Smooth muscle cell (in vitro differentiated cells): ENCODE data around the gene MET. TPM values are rescaled to one million over a fixed set of nuclear protein-coding genes. Genes with fewer than 3 reads are reported as not detected.

Experiments
- DNase-seq: peaks from one replicate; lab custom pipeline; 2025; ENCODE audit not compliant: unreplicated experiment; lab: John Stamatoyannopoulos, UW
- H2AFZ ChIP-seq: fragments of 200-600 bp; sonication (generic); 2 replicates; pipeline ENCODE4 v1.6.0; 2016; ENCODE audit warnings: antibody characterized with exemption, low read depth, mild to moderate bottlenecking
- H3F3A ChIP-seq: fragments of 200-600 bp; sonication (generic); 2 replicates; pipeline ENCODE4 v1.6.0; 2017; ENCODE audit warnings: antibody characterized with exemption, low read depth
- H3K27ac ChIP-seq: fragments of 200-600 bp; sonication (generic); 2 replicates; pipeline ENCODE4 v1.5.1; 2016; ENCODE audit warnings: low read depth, mild to moderate bottlenecking
- H3K27me3 ChIP-seq: fragments of 200-600 bp; sonication (generic); 2 replicates; pipeline ENCODE4 v1.6.1; 2016; ENCODE audit warnings: low read depth, mild to moderate bottlenecking
- H3K36me3 ChIP-seq: fragments of 200-600 bp; sonication (generic); 2 replicates; pipeline ENCODE4 v1.5.1; 2016; ENCODE audit warnings: low read depth
- H3K4me1 ChIP-seq: fragments of 200-600 bp; sonication (generic); 2 replicates; pipeline ENCODE4 v1.5.1; 2016; ENCODE audit warnings: low read depth
- H3K4me2 ChIP-seq: fragments of 200-600 bp; sonication (generic); 2 replicates; pipeline ENCODE4 v1.6.0; 2016; ENCODE audit warnings: mild to moderate bottlenecking
- H3K4me3 ChIP-seq: fragments of 200-600 bp; sonication (generic); 2 replicates; pipeline ENCODE4 v1.5.1; 2016; ENCODE audit warnings: mild to moderate bottlenecking
- H3K79me2 ChIP-seq: fragments of 200-600 bp; sonication (generic); 2 replicates; pipeline ENCODE4 v1.6.0; 2016; ENCODE audit warnings: low read depth, mild to moderate bottlenecking
- H3K9ac ChIP-seq: fragments of 200-600 bp; sonication (generic); 2 replicates; pipeline ENCODE4 v1.6.0; 2016; ENCODE audit warnings: low read depth
- H3K9me3 ChIP-seq: fragments of 200-600 bp; sonication (generic); replicated peaks from 2 replicates; pipeline ENCODE4 v1.5.1; 2016; ENCODE audit warnings: low read depth
- H4K20me1 ChIP-seq: fragments of 200-600 bp; sonication (generic); 2 replicates; pipeline ENCODE4 v1.6.0; 2016; ENCODE audit warnings: low read depth
- WGBS: methylation state at CpG from one replicate; pipeline ENCODE4 v1.1.7; 2016; ENCODE audit warnings: low lambda C conversion rate; 5-methylcytosine and 5-hydroxymethylcytosine counted together
- polyA plus RNA-seq: library from polyadenylated mRNA; unstranded; fragments of >200 nt; fragmentation: Nextera tagmentation; extraction: Ambion mirVana; gene quantifications from 2 replicates; pipeline ENCODE4 v1.2.1, GENCODE V29; 2016
- total RNA-seq: library from RNA; depleted of rRNA; stranded (reverse); fragments of >200 nt; gene quantifications from 2 replicates; pipeline ENCODE4 v1.2.3, GENCODE V29; 2014
- TF ChIP-seq, protein P1 (sequence below): fragments of 200-600 bp; sonication (generic); IDR thresholded peaks from 2 replicates; pipeline ENCODE4 v1.5.1; 2017; ENCODE audit warnings: borderline replicate concordance, mild to moderate bottlenecking, antibody characterized with exemption; ENCODE audit not compliant: insufficient read depth, poor library complexity, severe bottlenecking

Gene MET
- total and polyA plus RNA-seq, 2 experiments from 2014 or later, result 1.2 to 12.0 TPM

DNA sequence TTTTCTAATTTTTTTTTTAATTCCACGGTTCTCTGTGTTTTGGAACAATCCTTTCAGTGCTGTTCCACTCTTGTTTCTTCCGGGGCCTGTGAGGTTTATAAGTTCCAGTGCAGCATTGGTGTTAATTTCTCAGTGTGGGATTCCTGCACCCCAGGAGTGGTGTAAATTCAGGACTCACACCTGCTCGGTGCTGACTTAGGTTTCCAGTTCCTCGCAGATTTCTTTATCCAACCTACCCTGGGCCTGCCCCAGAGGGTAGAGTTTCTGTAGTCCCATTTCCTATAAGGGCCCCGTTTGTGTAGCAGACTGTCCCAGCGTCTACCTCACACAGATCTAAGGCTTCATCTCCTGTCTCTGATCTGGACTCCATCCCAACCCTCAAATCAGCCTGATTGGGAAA is 27.4 kb upstream of the MET start:
- no peaks in the 10 kb centered on the region for H3F3A ChIP-seq
- peaks cover 6% of the 10 kb centered on the region for H3K27me3 ChIP-seq
- H3K36me3 ChIP-seq, result no peaks in the 10 kb centered on the region
- no peak overlapping the region for H3K9ac ChIP-seq
- no peak overlapping the region for H3K4me3 ChIP-seq
- H3K79me2 ChIP-seq, result no peaks in the 10 kb centered on the region
- no peaks in the 10 kb centered on the region for H3K9me3 ChIP-seq
- no peak for DNase-seq
- H3K4me1 ChIP-seq, result no peaks in the 10 kb centered on the region
- H3K27ac ChIP-seq, result no peak overlapping the region
- 92% methylated on average over 6 of the region's 6 CpGs for WGBS
- TF ChIP-seq, protein P1, sequence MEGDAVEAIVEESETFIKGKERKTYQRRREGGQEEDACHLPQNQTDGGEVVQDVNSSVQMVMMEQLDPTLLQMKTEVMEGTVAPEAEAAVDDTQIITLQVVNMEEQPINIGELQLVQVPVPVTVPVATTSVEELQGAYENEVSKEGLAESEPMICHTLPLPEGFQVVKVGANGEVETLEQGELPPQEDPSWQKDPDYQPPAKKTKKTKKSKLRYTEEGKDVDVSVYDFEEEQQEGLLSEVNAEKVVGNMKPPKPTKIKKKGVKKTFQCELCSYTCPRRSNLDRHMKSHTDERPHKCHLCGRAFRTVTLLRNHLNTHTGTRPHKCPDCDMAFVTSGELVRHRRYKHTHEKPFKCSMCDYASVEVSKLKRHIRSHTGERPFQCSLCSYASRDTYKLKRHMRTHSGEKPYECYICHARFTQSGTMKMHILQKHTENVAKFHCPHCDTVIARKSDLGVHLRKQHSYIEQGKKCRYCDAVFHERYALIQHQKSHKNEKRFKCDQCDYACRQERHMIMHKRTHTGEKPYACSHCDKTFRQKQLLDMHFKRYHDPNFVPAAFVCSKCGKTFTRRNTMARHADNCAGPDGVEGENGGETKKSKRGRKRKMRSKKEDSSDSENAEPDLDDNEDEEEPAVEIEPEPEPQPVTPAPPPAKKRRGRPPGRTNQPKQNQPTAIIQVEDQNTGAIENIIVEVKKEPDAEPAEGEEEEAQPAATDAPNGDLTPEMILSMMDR, result no peak
- H3K4me2 ChIP-seq, result no peak overlapping the region
- no peak overlapping the region for H2AFZ ChIP-seq
- H4K20me1 ChIP-seq, result no peaks in the 10 kb centered on the region

DNA sequence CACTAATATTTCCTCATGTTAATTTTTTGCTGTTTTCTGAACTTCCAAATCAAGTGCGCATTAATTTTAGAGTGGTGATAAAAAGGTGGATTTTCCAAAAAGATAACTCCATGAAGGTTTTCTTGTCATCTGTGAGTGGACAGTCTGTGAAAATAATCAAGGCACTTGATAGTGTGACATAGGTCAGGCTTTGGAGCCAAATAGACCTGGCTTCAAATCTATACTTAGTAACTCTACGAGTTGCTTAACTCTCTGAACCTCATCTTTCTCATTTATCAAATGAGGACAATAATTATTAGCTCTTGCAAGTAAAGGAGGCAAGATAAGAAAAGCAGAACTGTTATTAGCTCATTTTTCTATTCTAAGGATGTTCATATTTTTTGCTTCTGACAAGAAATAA is 24.7 kb upstream of the MET start:
- Histone ChIP-seq H3K79me2 (no peaks in the 10 kb centered on the region), H3K4me3 (no peak overlapping the region), H4K20me1 (no peaks in the 10 kb centered on the region), H3F3A (no peaks in the 10 kb centered on the region), H3K27ac (no peak overlapping the region), H3K9ac (no peak overlapping the region), H3K9me3 (no peaks in the 10 kb centered on the region), H3K36me3 (no peaks in the 10 kb centered on the region), H3K4me1 (no peaks in the 10 kb centered on the region), H3K27me3 (peaks cover 6% of the 10 kb centered on the region), H3K4me2 (no peak overlapping the region), H2AFZ (no peak overlapping the region)
- whole genome bisulfite sequencing, result 91% methylated on average over 2 of the region's 2 CpGs
- TF ChIP-seq, protein P1, result no peak
- DNase-seq, result no peak

DNA sequence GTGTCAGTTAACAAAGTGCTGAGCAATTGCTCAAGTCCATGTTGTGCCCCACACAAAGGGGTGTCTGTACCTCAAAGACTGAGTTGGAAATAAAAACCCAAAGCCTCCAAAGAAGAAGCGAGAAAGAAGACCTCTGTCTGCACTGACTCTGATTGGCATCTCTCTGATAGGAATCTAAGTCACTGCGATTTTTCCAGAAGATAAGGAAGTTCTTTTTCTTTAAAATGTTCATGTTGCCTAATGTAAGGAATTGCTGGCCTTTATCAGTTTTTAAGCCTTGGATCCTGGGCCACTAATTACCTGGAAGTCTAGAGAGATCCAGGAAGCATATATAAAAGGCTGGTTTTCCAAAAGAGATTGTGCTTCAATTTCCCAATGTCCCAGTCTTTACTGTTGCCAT is 24.1 kb upstream of the MET start:
- H2AFZ ChIP-seq, result no peak overlapping the region
- DNase-seq, result no peak
- H3K9ac ChIP-seq, result no peak overlapping the region
- H3K27ac ChIP-seq, result no peak overlapping the region
- no peaks in the 10 kb centered on the region for H3K9me3 ChIP-seq
- no peak overlapping the region for H3K4me3 ChIP-seq
- TF ChIP-seq, protein P1, result no peak
- peaks cover 6% of the 10 kb centered on the region for H3K27me3 ChIP-seq
- H4K20me1 ChIP-seq, result no peaks in the 10 kb centered on the region
- H3K4me1 ChIP-seq, result no peaks in the 10 kb centered on the region
- 81% methylated on average over 2 of the region's 2 CpGs for WGBS
- H3K4me2 ChIP-seq, result no peak overlapping the region
- H3F3A ChIP-seq, result no peaks in the 10 kb centered on the region
- no peaks in the 10 kb centered on the region for H3K79me2 ChIP-seq
- H3K36me3 ChIP-seq, result no peaks in the 10 kb centered on the region

DNA sequence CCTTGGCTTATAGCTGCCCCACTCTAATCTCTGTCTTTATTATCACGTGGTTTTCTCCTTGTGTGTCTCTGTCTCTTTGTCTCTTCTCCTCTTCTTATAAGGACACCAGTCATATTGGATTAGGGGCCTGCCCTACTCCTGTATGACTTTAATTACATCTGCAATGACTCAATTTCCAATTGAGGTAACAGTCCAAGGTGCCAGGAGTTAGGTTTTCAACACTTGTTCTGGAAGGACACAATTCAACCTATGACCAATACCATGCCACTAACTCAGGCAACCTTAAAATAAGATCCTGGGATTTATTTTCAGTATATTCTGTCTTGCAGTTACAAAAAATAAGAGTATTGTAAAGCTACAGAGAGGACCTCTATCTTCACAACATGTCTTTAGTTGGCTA is 21.6 kb upstream of the MET start:
- H2AFZ ChIP-seq, result no peak overlapping the region
- no peak overlapping the region for H3K4me3 ChIP-seq
- H3F3A ChIP-seq, result no peaks in the 10 kb centered on the region
- H3K79me2 ChIP-seq, result no peaks in the 10 kb centered on the region
- no peaks in the 10 kb centered on the region for H3K36me3 ChIP-seq
- no peaks in the 10 kb centered on the region for H4K20me1 ChIP-seq
- H3K9me3 ChIP-seq, result no peaks in the 10 kb centered on the region
- DNase-seq, result no peak
- H3K4me1 ChIP-seq, result no peaks in the 10 kb centered on the region
- H3K27ac ChIP-seq, result no peak overlapping the region
- H3K4me2 ChIP-seq, result no peak overlapping the region
- TF ChIP-seq, protein P1, result no peak
- WGBS, result 63% methylated on average over 1 of the region's 1 CpG
- H3K9ac ChIP-seq, result no peak overlapping the region
- H3K27me3 ChIP-seq, result peaks cover 6% of the 10 kb centered on the region
